Osteoblast (primary cell): ENCODE results near the gene ZNF536. TPM values are rescaled to one million over a fixed set of nuclear protein-coding genes. Genes with fewer than 3 reads are reported as not detected.

ENCODE experiments used
- DNase-seq: peaks from one replicate; pipeline ENCODE4 v3.0.0; 2011; ENCODE audit warnings: low spot score, mixed read lengths; ENCODE audit not compliant: insufficient read length; ENCODE audit errors: missing footprints
- H2AFZ ChIP-seq: 2 replicates; pipeline ENCODE4 v1.6.0; 2011; ENCODE audit warnings: mild to moderate bottlenecking, low read length
- H3K27ac ChIP-seq: 2 replicates; pipeline ENCODE4 v1.5.1; 2011; ENCODE audit warnings: mild to moderate bottlenecking, low read depth, low read length, moderate library complexity
- H3K27me3 ChIP-seq: 2 replicates; pipeline ENCODE4 v1.6.0; 2012; ENCODE audit warnings: mild to moderate bottlenecking, control low read depth, inconsistent platforms, low read length, moderate library complexity; ENCODE audit not compliant: insufficient read depth
- H3K36me3 ChIP-seq: 2 replicates; pipeline ENCODE4 v1.5.1; 2011; ENCODE audit warnings: mild to moderate bottlenecking, low read length, control low read depth, moderate library complexity; ENCODE audit not compliant: insufficient read depth
- H3K4me1 ChIP-seq: 2 replicates; pipeline ENCODE4 v1.5.1; 2011; ENCODE audit warnings: mild to moderate bottlenecking, low read length, control low read depth, moderate library complexity; ENCODE audit not compliant: insufficient read depth
- H3K4me2 ChIP-seq: 2 replicates; pipeline ENCODE4 v1.6.0; 2011; ENCODE audit warnings: mild to moderate bottlenecking, low read length; ENCODE audit not compliant: insufficient read depth
- H3K4me3 ChIP-seq: fragments of 200-600 bp; sonication (generic); 3 replicates; pipeline ENCODE4 v1.5.1; 2012; ENCODE audit warnings: mild to moderate bottlenecking, low read length, inconsistent platforms; ENCODE audit not compliant: insufficient read depth
- H3K79me2 ChIP-seq: 2 replicates; pipeline ENCODE4 v1.6.0; 2012; ENCODE audit warnings: mild to moderate bottlenecking, low read length, control low read depth, inconsistent platforms; ENCODE audit not compliant: insufficient read depth
- H3K9me3 ChIP-seq: 2 replicates; pipeline ENCODE4 v1.5.1; 2011; ENCODE audit warnings: low read depth, low read length, control low read depth
- H4K20me1 ChIP-seq: 2 replicates; pipeline ENCODE4 v1.6.0; 2012; ENCODE audit warnings: mild to moderate bottlenecking, low read length, control low read depth; ENCODE audit not compliant: insufficient read depth
- CTCF ChIP-seq: IDR thresholded peaks from 2 replicates; pipeline ENCODE4 v1.5.1; 2011; ENCODE audit warnings: mild to moderate bottlenecking, low read depth, low read length, moderate library complexity; ENCODE audit errors: extremely low read depth
- total RNA-seq: library from RNA; depleted of rRNA; stranded (reverse); fragments of >200 nt; gene quantifications from 2 replicates; pipeline ENCODE4 v1.2.3, GENCODE V29; 2012

Gene ZNF536
- total RNA-seq, 1 donor: not detected

DNA sequence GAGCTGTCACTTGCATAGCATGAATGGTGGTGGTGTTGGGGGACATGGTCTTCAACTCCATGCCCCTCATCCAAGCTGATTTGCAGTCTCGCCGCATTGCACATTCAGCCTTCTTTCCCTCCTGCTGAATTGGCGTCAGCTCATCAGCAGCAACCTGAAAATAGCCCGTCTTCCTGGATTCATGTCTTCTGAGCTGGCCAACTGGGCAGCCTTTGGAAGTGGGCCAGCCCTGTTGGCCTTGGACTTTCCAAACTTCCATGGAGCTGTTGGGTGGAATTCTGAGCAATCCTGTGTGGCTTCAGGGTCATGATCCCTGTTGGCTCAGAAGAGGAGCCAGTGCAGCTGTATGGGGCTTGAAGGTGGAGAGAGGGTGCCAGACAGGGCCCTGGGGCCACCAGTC lies 68.8 kb downstream of the ZNF536 start:
- no peak overlapping the region for H2AFZ ChIP-seq
- no peak for DNase-seq
- H3K27me3 ChIP-seq: no peaks in the 10 kb centered on the region
- H4K20me1 ChIP-seq: no peaks in the 10 kb centered on the region
- no peaks in the 10 kb centered on the region for H3K79me2 ChIP-seq
- no peak overlapping the region for H3K4me2 ChIP-seq
- no peak overlapping the region for H3K27ac ChIP-seq
- H3K36me3 ChIP-seq: no peaks in the 10 kb centered on the region
- TF ChIP-seq CTCF: no peak
- H3K4me1 ChIP-seq: no peaks in the 10 kb centered on the region
- H3K9me3 ChIP-seq: no peaks in the 10 kb centered on the region
- no peak overlapping the region for H3K4me3 ChIP-seq

DNA sequence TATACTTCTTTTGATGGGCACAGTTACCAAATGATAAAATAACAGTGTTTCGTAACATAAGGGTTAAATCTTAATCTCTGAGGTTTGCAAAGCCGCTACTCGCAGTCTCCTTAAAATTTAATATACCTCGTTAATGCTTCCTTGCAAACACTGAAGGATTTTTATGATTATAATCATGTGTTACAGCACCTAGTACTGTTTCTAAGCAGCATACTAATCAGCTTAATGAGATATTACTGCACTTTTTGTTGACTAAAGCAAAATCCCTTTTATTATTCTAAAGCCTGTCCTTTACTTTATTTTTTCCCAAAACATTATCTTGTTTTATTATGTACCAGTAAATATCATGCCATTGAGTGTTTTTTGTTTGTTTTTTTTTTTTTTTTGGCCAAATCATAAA lies 70.5 kb downstream of the ZNF536 start:
- Histone ChIP-seq H4K20me1 (no peaks in the 10 kb centered on the region), H2AFZ (no peak overlapping the region), H3K36me3 (no peaks in the 10 kb centered on the region), H3K79me2 (no peaks in the 10 kb centered on the region), H3K27me3 (no peaks in the 10 kb centered on the region), H3K4me1 (no peaks in the 10 kb centered on the region), H3K9me3 (peaks cover 2% of the 10 kb centered on the region), H3K27ac (no peak overlapping the region), H3K4me2 (no peak overlapping the region), H3K4me3 (no peak overlapping the region)
- TF ChIP-seq CTCF: no peak
- no peak for DNase-seq

DNA sequence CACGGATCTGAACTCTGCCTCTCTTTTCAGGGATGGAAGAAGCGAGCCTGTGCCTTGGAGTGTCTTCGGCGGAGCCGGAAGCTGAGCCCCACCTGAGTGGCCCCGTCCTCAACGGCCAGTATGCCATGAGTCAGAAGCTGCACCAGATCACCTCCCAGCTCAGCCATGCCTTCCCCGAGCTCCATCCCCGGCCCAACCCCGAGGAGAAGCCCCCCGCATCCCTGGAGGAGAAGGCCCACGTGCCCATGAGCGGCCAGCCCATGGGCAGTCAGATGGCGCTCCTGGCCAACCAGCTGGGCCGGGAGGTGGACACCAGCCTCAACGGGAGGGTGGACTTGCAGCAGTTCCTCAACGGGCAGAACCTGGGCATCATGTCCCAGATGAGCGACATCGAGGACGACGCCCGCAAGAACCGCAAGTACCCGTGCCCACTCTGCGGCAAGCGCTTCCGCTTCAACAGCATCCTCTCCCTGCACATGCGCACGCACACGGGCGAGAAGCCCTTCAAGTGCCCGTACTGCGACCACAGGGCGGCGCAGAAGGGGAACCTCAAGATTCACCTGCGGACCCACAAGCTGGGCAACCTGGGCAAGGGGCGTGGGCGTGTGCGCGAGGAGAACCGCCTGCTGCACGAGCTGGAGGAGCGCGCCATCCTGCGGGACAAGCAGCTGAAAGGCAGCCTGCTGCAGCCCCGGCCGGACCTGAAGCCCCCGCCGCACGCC lies 71.5 kb downstream of the ZNF536 start:
- Histone ChIP-seq H2AFZ (no peak overlapping the region), H3K36me3 (no peaks in the 10 kb centered on the region), H3K9me3 (peaks cover 2% of the 10 kb centered on the region), H3K4me2 (no peak overlapping the region), H3K27ac (no peak overlapping the region), H3K79me2 (no peaks in the 10 kb centered on the region), H3K4me1 (no peaks in the 10 kb centered on the region), H3K4me3 (no peak overlapping the region), H4K20me1 (no peaks in the 10 kb centered on the region), H3K27me3 (no peaks in the 10 kb centered on the region)
- no peak for TF ChIP-seq CTCF
- no peak for DNase-seq

DNA sequence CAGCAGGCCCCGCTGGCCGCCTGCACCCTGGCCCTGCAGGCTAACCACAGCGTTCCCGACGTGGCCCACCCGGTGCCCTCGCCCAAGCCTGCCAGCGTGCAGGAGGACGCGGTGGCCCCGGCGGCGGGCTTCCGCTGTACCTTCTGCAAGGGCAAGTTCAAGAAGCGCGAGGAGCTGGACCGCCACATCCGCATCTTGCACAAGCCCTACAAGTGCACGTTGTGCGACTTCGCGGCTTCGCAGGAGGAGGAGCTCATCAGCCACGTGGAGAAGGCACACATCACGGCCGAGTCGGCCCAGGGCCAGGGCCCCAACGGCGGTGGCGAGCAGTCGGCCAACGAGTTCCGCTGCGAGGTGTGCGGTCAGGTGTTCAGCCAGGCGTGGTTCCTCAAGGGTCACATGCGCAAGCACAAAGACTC lies 72.1 kb downstream of the ZNF536 start:
- Histone ChIP-seq H4K20me1 (no peaks in the 10 kb centered on the region), H3K27me3 (no peaks in the 10 kb centered on the region), H3K4me3 (no peak overlapping the region), H3K79me2 (no peaks in the 10 kb centered on the region), H2AFZ (no peak overlapping the region), H3K27ac (no peak overlapping the region), H3K4me1 (no peaks in the 10 kb centered on the region), H3K36me3 (no peaks in the 10 kb centered on the region), H3K4me2 (no peak overlapping the region), H3K9me3 (peaks cover 2% of the 10 kb centered on the region)
- no peak for DNase-seq
- no peak for TF ChIP-seq CTCF
